ENCODE data around the gene P2RX6.

Gene P2RX6

DNA sequence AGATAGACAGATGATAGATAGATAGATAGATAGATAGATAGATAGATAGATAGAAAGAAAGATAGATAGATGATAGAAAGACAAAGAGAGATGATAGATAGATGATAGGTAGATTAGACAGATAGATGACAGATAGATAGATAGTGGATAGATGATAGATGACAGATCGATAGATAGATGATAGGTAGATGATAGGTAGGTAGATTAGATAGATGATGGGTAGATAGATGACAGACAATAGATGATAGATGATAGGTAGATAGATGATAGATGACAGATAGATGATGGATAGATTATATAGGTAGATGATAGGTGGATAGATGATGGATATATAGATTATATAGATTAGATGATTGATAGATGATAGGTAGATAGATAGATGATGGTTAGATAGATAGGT is 28.6 kb upstream of the P2RX6 start:
- no peak for TF ChIP-seq CTCF (IDR thresholded peaks at IDR 0.05; ENCODE audit: insufficient read depth, low read depth, low read length, missing control alignments)
- no peak overlapping the region for H3K4me3 ChIP-seq (ENCODE audit: low read length)
- DNase-seq (ENCODE audit: low read depth) = no peak

DNA sequence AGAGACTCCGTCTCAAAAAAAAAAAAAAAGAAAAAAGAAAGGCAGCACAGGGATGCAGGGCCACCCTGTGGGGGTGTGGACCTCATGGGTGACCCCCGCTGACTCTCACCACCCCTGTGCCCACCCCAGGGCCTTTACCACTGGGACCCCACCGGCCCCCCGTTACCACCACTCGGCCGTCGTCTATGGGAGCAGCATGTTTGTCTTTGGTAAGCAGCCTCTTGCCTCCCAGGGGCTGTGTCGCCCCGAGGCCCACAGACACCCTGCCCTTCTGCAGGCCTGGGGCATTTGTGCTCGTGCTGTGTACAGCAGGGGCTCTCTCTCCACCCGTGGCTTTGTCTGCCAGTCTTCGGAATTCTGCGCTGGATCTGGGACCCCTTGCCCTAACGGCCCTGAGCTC is 27.6 kb upstream of the P2RX6 start:
- no peak overlapping the region for H3K4me3 ChIP-seq (ENCODE audit: low read length)
- no peak for TF ChIP-seq CTCF (IDR thresholded peaks at IDR 0.05; ENCODE audit: insufficient read depth, low read depth, low read length, missing control alignments)
- no peak for DNase-seq (ENCODE audit: low read depth)

- H3K4me3 ChIP-seq (ENCODE audit: low read length) = no peak overlapping the region
- TF ChIP-seq CTCF (IDR thresholded peaks at IDR 0.05; ENCODE audit: insufficient read depth, low read depth, low read length, missing control alignments) = no peak
- DNase-seq (ENCODE audit: low read depth) = no peak
These were observed 26.2 kb upstream of the P2RX6 start for GRCh38 chr22:20988573-20989322.

DNA sequence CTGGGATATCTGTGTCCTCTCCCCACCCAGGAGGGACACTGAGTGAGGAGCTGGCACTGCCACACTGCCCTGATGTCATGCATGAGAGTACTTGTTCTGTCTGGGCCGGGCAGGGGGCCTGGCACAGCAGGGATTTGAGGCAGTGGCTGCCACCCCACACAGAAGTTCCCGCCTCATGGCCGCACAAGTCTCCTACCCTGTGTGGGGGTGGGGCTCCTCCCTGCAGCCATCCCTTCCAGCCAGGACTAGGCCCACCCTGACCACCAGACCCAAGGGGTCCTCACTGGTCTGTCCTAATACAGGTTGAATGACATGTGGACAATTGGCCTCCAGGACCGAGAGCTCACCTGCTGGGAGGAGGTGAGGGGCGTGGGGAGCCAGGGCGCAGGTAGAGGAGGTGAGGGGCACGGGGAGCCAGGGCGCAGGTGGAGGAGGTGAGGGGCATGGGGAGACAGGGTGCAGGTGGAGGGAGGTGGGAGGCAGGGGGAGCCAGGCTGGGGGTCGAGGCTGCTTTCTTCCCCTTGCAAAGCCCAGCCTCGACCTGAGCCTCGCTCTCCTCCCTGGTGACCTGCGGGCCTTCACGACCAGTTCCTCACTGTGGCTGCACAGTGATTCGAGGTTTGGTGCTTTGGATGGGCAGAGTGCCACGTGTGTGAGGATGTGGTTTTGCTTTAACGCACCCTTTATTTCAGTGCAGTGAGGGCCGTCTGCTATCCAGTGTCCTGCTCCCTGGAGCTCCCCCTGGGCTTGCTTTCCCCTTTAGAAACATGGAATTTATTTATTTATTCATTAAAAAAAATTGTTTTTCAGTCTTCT is 25.4 kb upstream of the P2RX6 start:
- H3K4me3 ChIP-seq (ENCODE audit: low read length) = no peak overlapping the region
- no peak for DNase-seq (ENCODE audit: low read depth)
- TF ChIP-seq CTCF (IDR thresholded peaks at IDR 0.05; ENCODE audit: insufficient read depth, low read depth, low read length, missing control alignments) = no peak

DNA sequence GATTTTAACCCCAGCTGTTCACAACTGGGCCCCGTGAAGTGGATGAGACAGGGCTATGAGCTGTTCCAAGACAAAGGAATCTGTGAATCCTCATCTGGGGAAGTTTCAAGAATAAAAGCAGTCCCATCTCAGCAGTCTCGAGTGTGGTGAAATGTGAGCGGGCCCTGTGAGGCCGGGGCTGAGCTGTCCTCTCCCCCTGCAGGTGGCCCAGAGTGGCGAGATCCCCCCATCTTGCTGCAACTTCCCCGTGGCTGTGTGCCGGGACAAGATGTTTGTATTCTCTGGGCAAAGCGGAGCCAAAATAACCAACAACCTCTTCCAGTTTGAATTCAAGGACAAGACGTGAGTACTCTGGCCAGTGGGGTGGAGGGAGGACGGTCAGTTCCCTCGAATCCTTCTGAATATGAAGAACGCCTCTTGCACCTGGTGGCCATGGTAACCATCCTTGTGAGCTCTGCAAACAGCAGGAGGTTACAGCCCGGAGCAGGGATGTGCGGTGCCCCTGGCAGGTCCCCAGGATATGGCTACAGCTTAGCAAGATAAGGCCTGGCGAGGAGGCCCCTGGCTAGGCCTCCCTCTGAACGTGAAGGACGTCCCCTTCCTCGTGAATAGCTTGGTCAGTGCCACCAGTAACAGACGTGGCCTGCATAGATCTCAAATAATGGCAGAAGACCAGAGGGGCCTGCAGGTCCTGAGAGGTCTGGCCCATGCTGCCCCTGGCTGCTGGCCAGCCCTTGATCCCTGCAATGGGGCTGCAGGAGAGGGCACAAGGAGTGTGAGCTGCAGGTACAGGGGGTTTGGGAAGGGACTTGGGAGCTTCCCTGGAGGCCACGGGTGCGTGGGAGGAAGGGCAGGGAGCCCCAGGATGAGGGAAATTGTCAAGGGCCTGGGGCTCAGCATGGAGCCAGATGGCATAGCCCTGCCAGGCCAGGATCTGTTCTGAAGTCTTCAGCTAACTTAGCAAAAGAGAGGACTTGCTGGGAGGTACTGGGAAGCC is 24.5 kb upstream of the P2RX6 start:
- no peak for TF ChIP-seq CTCF (IDR thresholded peaks at IDR 0.05; ENCODE audit: insufficient read depth, low read depth, low read length, missing control alignments)
- no peak for DNase-seq (ENCODE audit: low read depth)

GRCh38 chr22:20991252-20992055 is 23.5 kb upstream of the P2RX6 start:
- no peak for TF ChIP-seq CTCF (IDR thresholded peaks at IDR 0.05; ENCODE audit: insufficient read depth, low read depth, low read length, missing control alignments)
- no peak for DNase-seq (ENCODE audit: low read depth)
- H3K4me3 ChIP-seq (ENCODE audit: low read length) = no peak overlapping the region

More for the DNA sequence above, 24.5 kb upstream of the P2RX6 start:
- no peak overlapping the region for H3K4me3 ChIP-seq (ENCODE audit: low read length)

Measured in epithelial cell of esophagus (primary cell).